ENCODE results near the gene BANK1.

DNA sequence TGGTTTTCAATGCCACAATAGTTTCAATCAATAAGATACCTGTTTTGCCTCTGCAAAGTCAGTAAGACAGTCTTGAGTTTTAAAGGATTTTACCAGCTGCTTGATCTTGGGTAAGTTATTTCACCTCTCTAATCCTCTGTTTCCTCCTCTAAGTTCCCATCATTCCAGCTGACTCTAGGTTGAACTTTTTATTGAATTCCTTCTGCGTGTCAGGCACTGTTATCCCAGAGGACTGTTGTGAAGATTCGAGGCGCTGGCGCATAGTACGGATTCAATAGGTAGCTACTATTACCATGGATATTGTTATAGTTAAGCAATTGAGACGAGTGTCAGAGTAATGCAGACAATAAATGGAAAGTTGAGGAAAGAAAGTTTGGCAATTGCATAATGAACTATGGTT is 179.4 kb downstream of the BANK1 start:
- TF ChIP-seq, protein P1, sequence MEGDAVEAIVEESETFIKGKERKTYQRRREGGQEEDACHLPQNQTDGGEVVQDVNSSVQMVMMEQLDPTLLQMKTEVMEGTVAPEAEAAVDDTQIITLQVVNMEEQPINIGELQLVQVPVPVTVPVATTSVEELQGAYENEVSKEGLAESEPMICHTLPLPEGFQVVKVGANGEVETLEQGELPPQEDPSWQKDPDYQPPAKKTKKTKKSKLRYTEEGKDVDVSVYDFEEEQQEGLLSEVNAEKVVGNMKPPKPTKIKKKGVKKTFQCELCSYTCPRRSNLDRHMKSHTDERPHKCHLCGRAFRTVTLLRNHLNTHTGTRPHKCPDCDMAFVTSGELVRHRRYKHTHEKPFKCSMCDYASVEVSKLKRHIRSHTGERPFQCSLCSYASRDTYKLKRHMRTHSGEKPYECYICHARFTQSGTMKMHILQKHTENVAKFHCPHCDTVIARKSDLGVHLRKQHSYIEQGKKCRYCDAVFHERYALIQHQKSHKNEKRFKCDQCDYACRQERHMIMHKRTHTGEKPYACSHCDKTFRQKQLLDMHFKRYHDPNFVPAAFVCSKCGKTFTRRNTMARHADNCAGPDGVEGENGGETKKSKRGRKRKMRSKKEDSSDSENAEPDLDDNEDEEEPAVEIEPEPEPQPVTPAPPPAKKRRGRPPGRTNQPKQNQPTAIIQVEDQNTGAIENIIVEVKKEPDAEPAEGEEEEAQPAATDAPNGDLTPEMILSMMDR (IDR thresholded peaks at IDR 0.05), result no peak
- no peak for TF ChIP-seq POLR2A (IDR thresholded peaks at IDR 0.05)
- TF ChIP-seq POLR2AphosphoS5 (IDR thresholded peaks at IDR 0.05), result no peak

All from transverse colon (tissue), 4 donors.